ENCODE results near the gene WNT7B. TPM values are rescaled to one million over a fixed set of nuclear protein-coding genes. Genes with fewer than 3 reads are reported as not detected.

The WNT7B gene
- polyA plus RNA-seq, 3 donors from 2014 or later = not detected

GRCh38 chr22:45896153-45896951 is 80.6 kb downstream of the WNT7B start:
- H3K4me3 Mint-ChIP-seq = no peak overlapping the region
- no peak overlapping the region for H3K27ac Mint-ChIP-seq
- H3K27me3 Mint-ChIP-seq (ENCODE audit: low read depth in 3 of 3) = peaks cover 2 to 4% (median 4%) of the 10 kb centered on the region in 3 donors
- H3K4me1 Mint-ChIP-seq = no peaks in the 10 kb centered on the region
- H3K36me3 Mint-ChIP-seq = no peaks in the 10 kb centered on the region
- no peaks in the 10 kb centered on the region for H3K9me3 Mint-ChIP-seq
- no peak for DNase-seq

GRCh38 chr22:45895436-45896152 is 81.4 kb downstream of the WNT7B start:
- no peak overlapping the region for H3K27ac Mint-ChIP-seq
- H3K4me3 Mint-ChIP-seq = no peak overlapping the region
- no peaks in the 10 kb centered on the region for H3K36me3 Mint-ChIP-seq
- no peak for DNase-seq
- no peaks in the 10 kb centered on the region for H3K4me1 Mint-ChIP-seq
- peaks cover 2 to 6% (median 4%) of the 10 kb centered on the region in 3 donors for H3K27me3 Mint-ChIP-seq (ENCODE audit: low read depth in 3 of 3)
- no peaks in the 10 kb centered on the region for H3K9me3 Mint-ChIP-seq

GRCh38 chr22:45893516-45893915 is 83.4 kb downstream of the WNT7B start:
- Mint-ChIP-seq H3K4me3 (no peak overlapping the region), H3K27ac (no peak overlapping the region), H3K4me1 (no peaks in the 10 kb centered on the region), H3K27me3 (ENCODE audit: low read depth in 3 of 3) (peaks cover 2 to 6% (median 4%) of the 10 kb centered on the region in 3 donors), H3K36me3 (no peaks in the 10 kb centered on the region), H3K9me3 (no peaks in the 10 kb centered on the region)
- DNase-seq = no peak

GRCh38 chr22:45892681-45893461 is 84.1 kb downstream of the WNT7B start:
- no peaks in the 10 kb centered on the region for H3K9me3 Mint-ChIP-seq
- no peak overlapping the region for H3K27ac Mint-ChIP-seq
- DNase-seq = no peak
- H3K4me1 Mint-ChIP-seq = no peaks in the 10 kb centered on the region
- peaks cover 2 to 9% (median 4%) of the 10 kb centered on the region in 3 donors for H3K27me3 Mint-ChIP-seq (ENCODE audit: low read depth in 3 of 3)
- H3K4me3 Mint-ChIP-seq = no peak overlapping the region
- H3K36me3 Mint-ChIP-seq = no peaks in the 10 kb centered on the region

- Mint-ChIP-seq H3K4me1 (no peaks in the 10 kb centered on the region), H3K36me3 (no peaks in the 10 kb centered on the region), H3K4me3 (no peak overlapping the region), H3K9me3 (no peaks in the 10 kb centered on the region), H3K27ac (no peak overlapping the region), H3K27me3 (ENCODE audit: low read depth in 3 of 3) (peaks cover 2 to 9% (median 3%) of the 10 kb centered on the region in 3 donors)
- no peak for DNase-seq
These were observed 84.9 kb downstream of the WNT7B start for GRCh38 chr22:45891996-45892621.

- Mint-ChIP-seq H3K9me3 (no peaks in the 10 kb centered on the region), H3K27ac (no peak overlapping the region), H3K4me3 (no peak overlapping the region), H3K36me3 (no peaks in the 10 kb centered on the region), H3K27me3 (ENCODE audit: low read depth in 3 of 3) (peaks cover 0 to 11% (median 2%) of the 10 kb centered on the region in 3 donors), H3K4me1 (no peaks in the 10 kb centered on the region)
- no peak for DNase-seq
These were observed 85.4 kb downstream of the WNT7B start for GRCh38 chr22:45891471-45891995.

- H3K36me3 Mint-ChIP-seq = no peaks in the 10 kb centered on the region
- DNase-seq = no peak
- no peaks in the 10 kb centered on the region for H3K9me3 Mint-ChIP-seq
- no peaks in the 10 kb centered on the region for H3K4me1 Mint-ChIP-seq
- no peak overlapping the region for H3K4me3 Mint-ChIP-seq
- no peak overlapping the region for H3K27ac Mint-ChIP-seq
- H3K27me3 Mint-ChIP-seq (ENCODE audit: low read depth in 3 of 3) = peaks cover 0 to 11% (median 2%) of the 10 kb centered on the region in 3 donors
These were observed 85.9 kb downstream of the WNT7B start for GRCh38 chr22:45891021-45891421.

GRCh38 chr22:45890351-45890635 is 86.7 kb downstream of the WNT7B start:
- H3K36me3 Mint-ChIP-seq = no peaks in the 10 kb centered on the region

GRCh38 chr22:45889539-45890350 is 87.2 kb downstream of the WNT7B start:
- DNase-seq = no peak

More at GRCh38 chr22:45890351-45890635, 86.7 kb downstream of the WNT7B start:
- H3K9me3 Mint-ChIP-seq = no peaks in the 10 kb centered on the region
- no peak overlapping the region for H3K27ac Mint-ChIP-seq
- DNase-seq = no peak
- H3K27me3 Mint-ChIP-seq (ENCODE audit: low read depth in 3 of 3) = peaks cover 0 to 11% (median 2%) of the 10 kb centered on the region in 3 donors
- H3K4me3 Mint-ChIP-seq = no peak overlapping the region
- no peaks in the 10 kb centered on the region for H3K4me1 Mint-ChIP-seq

GRCh38 chr22:45889093-45889538 is 87.8 kb downstream of the WNT7B start:
- DNase-seq = no peak

More at GRCh38 chr22:45889539-45890350, 87.2 kb downstream of the WNT7B start:
- Mint-ChIP-seq H3K4me1 (no peaks in the 10 kb centered on the region), H3K4me3 (no peak overlapping the region), H3K36me3 (no peaks in the 10 kb centered on the region), H3K27ac (no peak overlapping the region), H3K27me3 (ENCODE audit: low read depth in 3 of 3) (peaks cover 0 to 11% (median 2%) of the 10 kb centered on the region in 3 donors), H3K9me3 (no peaks in the 10 kb centered on the region)

GRCh38 chr22:45888221-45889092 is 88.5 kb downstream of the WNT7B start:
- no peaks in the 10 kb centered on the region for H3K36me3 Mint-ChIP-seq
- H3K27ac Mint-ChIP-seq = no peak overlapping the region
- H3K27me3 Mint-ChIP-seq (ENCODE audit: low read depth in 3 of 3) = peaks cover 0 to 9% (median 2%) of the 10 kb centered on the region in 3 donors
- no peaks in the 10 kb centered on the region for H3K4me1 Mint-ChIP-seq
- H3K4me3 Mint-ChIP-seq = no peak overlapping the region
- DNase-seq = no peak
- no peaks in the 10 kb centered on the region for H3K9me3 Mint-ChIP-seq

More at GRCh38 chr22:45889093-45889538, 87.8 kb downstream of the WNT7B start:
- Mint-ChIP-seq H3K4me3 (no peak overlapping the region), H3K27me3 (ENCODE audit: low read depth in 3 of 3) (peaks cover 0 to 9% (median 2%) of the 10 kb centered on the region in 3 donors), H3K27ac (no peak overlapping the region), H3K9me3 (no peaks in the 10 kb centered on the region), H3K36me3 (no peaks in the 10 kb centered on the region), H3K4me1 (no peaks in the 10 kb centered on the region)
